ENCODE data around the gene CLDN9.

The CLDN9 gene

GRCh38 chr16:3060339-3061127 lies 47.8 kb downstream of the CLDN9 start:
- Histone ChIP-seq H3K4me3 (no peak overlapping the region), H3K27ac (peak overlapping the region in 13 of 21 experiments; percentile 8 to 96 (median 91))

- H3K4me3 ChIP-seq: no peak overlapping the region
- H3K27ac ChIP-seq: no peak overlapping the region
Measured at GRCh38 chr16:3062553-3062952, 49.8 kb downstream of the CLDN9 start.

DNA sequence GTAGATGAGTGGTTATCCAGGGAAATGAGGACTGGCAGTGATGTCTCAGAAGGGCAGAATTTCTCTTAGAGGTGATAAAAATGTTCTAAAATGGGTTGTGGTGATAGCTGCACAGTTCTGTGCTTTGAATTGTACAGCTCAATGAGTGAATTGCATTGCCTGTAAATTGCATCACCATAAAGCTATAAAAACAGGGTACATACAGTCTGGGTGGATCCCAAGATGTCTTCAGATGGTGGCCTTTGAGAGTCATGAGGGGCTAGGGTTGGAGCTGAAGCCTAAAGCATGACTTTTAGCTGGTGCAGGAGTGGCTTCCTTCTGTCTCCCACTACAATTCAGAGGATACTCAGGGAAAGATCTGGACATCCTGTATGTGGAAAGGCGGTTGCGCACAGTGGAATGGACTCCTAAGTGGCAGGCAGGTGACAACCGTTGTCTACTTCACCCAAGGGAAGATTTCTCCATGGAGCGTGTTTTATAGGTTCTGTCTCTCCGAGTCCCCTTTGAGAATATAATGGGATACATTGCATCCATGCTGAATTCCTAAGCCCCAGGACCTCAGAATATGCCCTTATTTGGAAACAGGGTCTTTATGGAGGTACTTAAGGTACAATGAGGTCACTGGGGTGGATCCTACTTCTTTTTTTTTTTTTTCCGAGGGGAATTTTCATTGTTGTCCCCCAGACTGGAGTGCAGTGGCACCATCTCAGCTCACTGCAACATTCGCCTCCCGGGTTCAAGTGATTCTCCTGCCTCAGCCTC lies 51.1 kb downstream of the CLDN9 start:
- Histone ChIP-seq H3K4me3 (no peak overlapping the region), H3K27ac (peak overlapping the region in 4 of 21 experiments; percentile 80 to 95 (median 89))
